Fibroblast of the conjunctiva (primary cell): Measurements from ENCODE around the gene DLK2.

Experiments used
- DNase-seq: peaks from one replicate; pipeline ENCODE4 v3.0.0-alpha.2; 2010; ENCODE audit warnings: low read depth

The DLK2 gene

GRCh38 chr6:43453831-43454230, 1.5 kb downstream of the DLK2 start:
- DNase-seq = no peak

- no peak for DNase-seq
Observed at GRCh38 chr6:43452896-43453295, 2.5 kb downstream of the DLK2 start.

- no peak for DNase-seq
Observed at GRCh38 chr6:43451939-43452338, 3.4 kb downstream of the DLK2 start.

- no peak for DNase-seq
Observed at GRCh38 chr6:43451348-43451747, 4.0 kb downstream of the DLK2 start.

- DNase-seq = no peak
Observed at GRCh38 chr6:43450699-43451131, 4.6 kb downstream of the DLK2 start.

- DNase-seq = no peak
Observed at GRCh38 chr6:43448916-43449315, 6.4 kb downstream of the DLK2 start.

GRCh38 chr6:43447604-43448003, 7.7 kb downstream of the DLK2 start:
- DNase-seq = no peak

- no peak for DNase-seq
Observed at GRCh38 chr6:43445576-43445975, 9.8 kb downstream of the DLK2 start.

- DNase-seq = no peak
Observed at GRCh38 chr6:43444582-43444981, 10.8 kb downstream of the DLK2 start.

- peak; percentile 30 for DNase-seq
Observed at GRCh38 chr6:43444036-43444435, 11.3 kb downstream of the DLK2 start.

- DNase-seq = no peak
Observed at GRCh38 chr6:43442935-43443334, 12.4 kb downstream of the DLK2 start.

- no peak for DNase-seq
Observed at GRCh38 chr6:43437700-43438099, 17.6 kb downstream of the DLK2 start.

GRCh38 chr6:43436577-43437282, 18.6 kb downstream of the DLK2 start:
- DNase-seq = peak; percentile 96

- no peak for DNase-seq
Observed at GRCh38 chr6:43435682-43436437, 19.5 kb downstream of the DLK2 start.

GRCh38 chr6:43434943-43435342, 20.4 kb downstream of the DLK2 start:
- no peak for DNase-seq

- DNase-seq = no peak
Observed at GRCh38 chr6:43434001-43434840, 21.1 kb downstream of the DLK2 start.

GRCh38 chr6:43433148-43433547, 22.2 kb downstream of the DLK2 start:
- no peak for DNase-seq

- no peak for DNase-seq
Observed at GRCh38 chr6:43432009-43432945, 23.1 kb downstream of the DLK2 start.

- DNase-seq = no peak
Observed at GRCh38 chr6:43428874-43429273, 26.5 kb downstream of the DLK2 start.

GRCh38 chr6:43428112-43428570, 27.2 kb downstream of the DLK2 start:
- DNase-seq = no peak

GRCh38 chr6:43427406-43428111, 27.8 kb downstream of the DLK2 start, which contains the start of gene ABCC10:
Gene ABCC10, plus strand, starts transcription at chr6:43427541. Its CDS starts 438 bp downstream, at chr6:43427979.
- peak; percentile 93 for DNase-seq
